ENCODE results near the gene C18orf32.

Gene C18orf32

DNA sequence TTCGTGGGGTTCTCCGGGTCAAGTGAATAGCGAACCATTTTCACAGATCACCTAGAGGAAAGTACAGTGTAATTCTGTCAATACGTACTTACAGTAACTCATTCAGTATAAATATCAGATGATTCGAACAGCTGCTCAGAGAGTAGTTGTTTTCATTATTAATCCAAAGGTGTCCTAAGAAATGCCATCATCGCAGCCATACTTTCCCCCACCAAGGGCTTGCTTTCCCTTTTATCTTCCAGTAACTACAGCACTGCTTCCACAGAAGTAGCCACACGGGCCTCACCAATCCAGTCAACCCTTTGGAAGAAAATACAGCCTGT is 4.5 kb upstream of the C18orf32 start:
- H3K9me2 ChIP-seq (replicated peaks; ENCODE audit: control insufficient read depth, low read length), result no peaks in the 10 kb centered on the region
- H3K9me3 ChIP-seq (ENCODE audit: control insufficient read depth, insufficient read depth, low read length), result no peaks in the 10 kb centered on the region
- H3K4me2 ChIP-seq (ENCODE audit: low read length), result peak overlapping the region; percentile 92
- peak overlapping the region; percentile 98 for H3K4me3 ChIP-seq (ENCODE audit: low read length)
- H3K27me3 ChIP-seq (ENCODE audit: control insufficient read depth, low read length), result 0 out of 2 replicates have a peak, but pooled peaks cover under 1% of the 10 kb centered on the region
- H3K36me3 ChIP-seq (ENCODE audit: control insufficient read depth, low read length), result peaks cover 53% of the 10 kb centered on the region
- TF ChIP-seq EZH2phosphoT487 (IDR thresholded peaks at IDR 0.05; ENCODE audit: borderline replicate concordance, low read length), result no peak
- TF ChIP-seq, protein P1, sequence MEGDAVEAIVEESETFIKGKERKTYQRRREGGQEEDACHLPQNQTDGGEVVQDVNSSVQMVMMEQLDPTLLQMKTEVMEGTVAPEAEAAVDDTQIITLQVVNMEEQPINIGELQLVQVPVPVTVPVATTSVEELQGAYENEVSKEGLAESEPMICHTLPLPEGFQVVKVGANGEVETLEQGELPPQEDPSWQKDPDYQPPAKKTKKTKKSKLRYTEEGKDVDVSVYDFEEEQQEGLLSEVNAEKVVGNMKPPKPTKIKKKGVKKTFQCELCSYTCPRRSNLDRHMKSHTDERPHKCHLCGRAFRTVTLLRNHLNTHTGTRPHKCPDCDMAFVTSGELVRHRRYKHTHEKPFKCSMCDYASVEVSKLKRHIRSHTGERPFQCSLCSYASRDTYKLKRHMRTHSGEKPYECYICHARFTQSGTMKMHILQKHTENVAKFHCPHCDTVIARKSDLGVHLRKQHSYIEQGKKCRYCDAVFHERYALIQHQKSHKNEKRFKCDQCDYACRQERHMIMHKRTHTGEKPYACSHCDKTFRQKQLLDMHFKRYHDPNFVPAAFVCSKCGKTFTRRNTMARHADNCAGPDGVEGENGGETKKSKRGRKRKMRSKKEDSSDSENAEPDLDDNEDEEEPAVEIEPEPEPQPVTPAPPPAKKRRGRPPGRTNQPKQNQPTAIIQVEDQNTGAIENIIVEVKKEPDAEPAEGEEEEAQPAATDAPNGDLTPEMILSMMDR (IDR thresholded peaks at IDR 0.05; ENCODE audit: low read depth, low read length, poor library complexity, severe bottlenecking), result no peak
- H3K4me1 ChIP-seq (ENCODE audit: control insufficient read depth, low read length), result peaks cover 43% of the 10 kb centered on the region
- H4K20me1 ChIP-seq (ENCODE audit: control insufficient read depth, insufficient read depth, low read depth, low read length), result peaks cover 13% of the 10 kb centered on the region
- peaks cover 52% of the 10 kb centered on the region for H3F3A ChIP-seq (ENCODE audit: control insufficient read depth, insufficient read depth)
- peaks cover 31% of the 10 kb centered on the region for H3K79me2 ChIP-seq (ENCODE audit: control insufficient read depth, low read length)
- H3K27ac ChIP-seq (ENCODE audit: low read depth, low read length), result peak overlapping the region; percentile 94

- H3K79me2 ChIP-seq (ENCODE audit: control insufficient read depth, low read length), result peaks cover 43% of the 10 kb centered on the region
- H3K4me1 ChIP-seq (ENCODE audit: control insufficient read depth, low read length), result peaks cover 51% of the 10 kb centered on the region
- H3K4me3 ChIP-seq (ENCODE audit: low read length), result peak overlapping the region; percentile 98
- peaks cover 13% of the 10 kb centered on the region for H4K20me1 ChIP-seq (ENCODE audit: control insufficient read depth, insufficient read depth, low read depth, low read length)
- H3F3A ChIP-seq (ENCODE audit: control insufficient read depth, insufficient read depth), result peaks cover 55% of the 10 kb centered on the region
- peak overlapping the region; percentile 92 for H3K4me2 ChIP-seq (ENCODE audit: low read length)
- peak overlapping the region; percentile 94 for H3K27ac ChIP-seq (ENCODE audit: low read depth, low read length)
- TF ChIP-seq, protein P1 (IDR thresholded peaks at IDR 0.05; ENCODE audit: low read depth, low read length, poor library complexity, severe bottlenecking), result no peak
- TF ChIP-seq EZH2phosphoT487 (IDR thresholded peaks at IDR 0.05; ENCODE audit: borderline replicate concordance, low read length), result no peak
- no peaks in the 10 kb centered on the region for H3K9me3 ChIP-seq (ENCODE audit: control insufficient read depth, insufficient read depth, low read length)
- no peaks in the 10 kb centered on the region for H3K27me3 ChIP-seq (ENCODE audit: control insufficient read depth, low read length)
- H3K9me2 ChIP-seq (replicated peaks; ENCODE audit: control insufficient read depth, low read length), result no peaks in the 10 kb centered on the region
- peaks cover 54% of the 10 kb centered on the region for H3K36me3 ChIP-seq (ENCODE audit: control insufficient read depth, low read length)
Measured at GRCh38 chr18:49490246-49490762, 3.3 kb upstream of the C18orf32 start.

DNA sequence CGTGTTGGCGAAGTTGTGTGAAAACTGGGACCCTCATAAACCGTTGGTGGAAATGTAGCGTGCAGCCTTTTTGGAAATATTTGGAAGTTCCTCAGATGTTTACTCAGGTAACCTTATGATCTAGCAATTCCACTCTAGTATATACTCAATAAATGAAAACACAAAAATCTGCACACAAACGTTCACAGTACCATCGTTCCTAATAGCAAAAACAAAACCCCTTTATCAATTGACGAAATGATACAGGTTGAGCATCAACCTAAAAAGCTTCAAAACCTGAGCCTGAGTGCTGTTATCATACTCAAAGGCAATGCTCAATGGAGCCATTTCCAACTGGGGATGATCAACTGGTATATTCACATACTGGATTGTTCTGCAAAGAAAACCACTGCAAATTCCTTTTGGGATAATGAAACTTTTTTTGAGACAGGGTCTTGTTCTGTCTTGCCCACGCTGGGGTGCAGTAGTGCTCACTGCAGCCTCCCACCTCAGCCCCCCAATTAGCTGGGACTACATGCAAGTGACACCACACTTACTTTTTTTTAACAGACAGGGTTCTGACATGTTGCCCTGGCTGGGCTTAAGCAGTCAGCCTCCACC is 777 bp upstream of the C18orf32 start:
- H3K4me3 ChIP-seq (ENCODE audit: low read length), result peak overlapping the region; percentile 87
- H3K27me3 ChIP-seq (ENCODE audit: control insufficient read depth, low read length), result no peaks in the 10 kb centered on the region
- H3K27ac ChIP-seq (ENCODE audit: low read depth, low read length), result peak overlapping the region; percentile 74
- H3K4me2 ChIP-seq (ENCODE audit: low read length), result peak overlapping the region; percentile 92
- no peaks in the 10 kb centered on the region for H3K9me3 ChIP-seq (ENCODE audit: control insufficient read depth, insufficient read depth, low read length)
- H4K20me1 ChIP-seq (ENCODE audit: control insufficient read depth, insufficient read depth, low read depth, low read length), result peaks cover 13% of the 10 kb centered on the region
- H3K9me2 ChIP-seq (replicated peaks; ENCODE audit: control insufficient read depth, low read length), result no peaks in the 10 kb centered on the region
- H3K36me3 ChIP-seq (ENCODE audit: control insufficient read depth, low read length), result peaks cover 68% of the 10 kb centered on the region
- H3F3A ChIP-seq (ENCODE audit: control insufficient read depth, insufficient read depth), result peaks cover 55% of the 10 kb centered on the region
- peaks cover 48% of the 10 kb centered on the region for H3K4me1 ChIP-seq (ENCODE audit: control insufficient read depth, low read length)
- H3K79me2 ChIP-seq (ENCODE audit: control insufficient read depth, low read length), result peaks cover 62% of the 10 kb centered on the region
- no peak for TF ChIP-seq EZH2phosphoT487 (IDR thresholded peaks at IDR 0.05; ENCODE audit: borderline replicate concordance, low read length)
- TF ChIP-seq, protein P1 (IDR thresholded peaks at IDR 0.05; ENCODE audit: low read depth, low read length, poor library complexity, severe bottlenecking), result no peak

All from DOHH2 (cell line).